Esophagus squamous epithelium (tissue), 4 donors: ENCODE data around the gene ATM.

Experiments used
- CTCF ChIP-seq, 6 experiments: fragments of 450-650 bp in 4 of 6; fragments of 200-600 bp in 2 of 6; sonication (generic) in 2 of 6; IDR thresholded peaks; one replicate each; pipeline ENCODE4 v1.5.1; 2016 to 2019; ENCODE audit warnings: antibody characterized with exemption in 6 of 6, mild to moderate bottlenecking in 4 of 6, moderate library complexity in 4 of 6
- POLR2A ChIP-seq, 4 donors: fragments of 450-650 bp; IDR thresholded peaks; one replicate each; pipeline ENCODE4 v1.6.1; 2017; ENCODE audit warnings: antibody characterized with exemption in 4 of 4, mild to moderate bottlenecking in 4 of 4, moderate library complexity in 3 of 4

- TF ChIP-seq CTCF (IDR thresholded peaks at IDR 0.05) (no peak), POLR2A (IDR thresholded peaks at IDR 0.05) (no peak)
These were observed 18.6 kb downstream of the ATM start for GRCh38 chr11:108241330-108242037.
